Suprapubic skin (tissue), 4 donors: ENCODE measurements around the gene SLC16A1. TPM values are rescaled to one million over a fixed set of nuclear protein-coding genes. Genes with fewer than 3 reads are reported as not detected.

Experiments used
- DNase-seq, 2 donors: peaks; one replicate each; pipeline ENCODE4 v3.0.0-alpha.2; 2019; ENCODE audit warnings: low spot score in 2 of 2
- H3K27ac ChIP-seq: fragments of 200-600 bp; sonication (generic); one replicate; pipeline ENCODE4 v1.5.1; 2019
- H3K27me3 ChIP-seq: fragments of 200-600 bp; sonication (generic); one replicate; pipeline ENCODE4 v1.5.1; 2019
- H3K36me3 ChIP-seq: fragments of 200-600 bp; sonication (generic); one replicate; pipeline ENCODE4 v1.5.1; 2019
- H3K4me1 ChIP-seq: fragments of 200-600 bp; sonication (generic); one replicate; pipeline ENCODE4 v1.5.1; 2019
- H3K4me3 ChIP-seq: fragments of 200-600 bp; sonication (generic); one replicate; pipeline ENCODE4 v1.5.1; 2019; ENCODE audit warnings: mild to moderate bottlenecking
- H3K9me3 ChIP-seq: fragments of 200-600 bp; sonication (generic); one replicate; pipeline ENCODE4 v1.5.1; 2019
- CTCF ChIP-seq, 2 donors: fragments of 200-600 bp in 1 of 2; fragments of 450-650 bp in 1 of 2; sonication (generic) in 1 of 2; IDR thresholded peaks; one replicate each; pipeline ENCODE4 v1.5.1; 2016 to 2019; ENCODE audit warnings: antibody characterized with exemption in 2 of 2, mild to moderate bottlenecking in 1 of 2, moderate library complexity in 1 of 2
- EP300 ChIP-seq: sonication (generic); formaldehyde crosslinking; IDR thresholded peaks from one replicate; pipeline ENCODE4 v1.6.1; 2017; ENCODE audit warnings: antibody characterized with exemption
- POLR2A ChIP-seq, 2 donors: fragments of 450-650 bp; IDR thresholded peaks; one replicate each; pipeline ENCODE4 v1.6.1; 2017; ENCODE audit warnings: antibody characterized with exemption in 2 of 2, mild to moderate bottlenecking in 2 of 2, moderate library complexity in 2 of 2
- POLR2AphosphoS5 ChIP-seq, 3 donors: sonication (generic); formaldehyde crosslinking; IDR thresholded peaks; one replicate each; pipeline ENCODE4 v1.6.1; 2017; ENCODE audit warnings: antibody characterized with exemption in 3 of 3
- WGBS: methylation state at CpG from one replicate; pipeline ENCODE4 v1.1.5; 2018; 5-methylcytosine and 5-hydroxymethylcytosine counted together
- total RNA-seq, 4 donors: library from RNA; depleted of rRNA; stranded (reverse); fragments of >200 nt; gene quantifications; one replicate each; pipeline ENCODE4 v1.1.0, GENCODE V29; 2016

The SLC16A1 gene
- total RNA-seq, 4 donors from 2014 or later: 17.0 to 37.2 (median 21.9) TPM

GRCh38 chr1:112929979-112930378, 26.0 kb downstream of the SLC16A1 start:
- no peak for DNase-seq
- Histone ChIP-seq H3K9me3 (no peaks in the 10 kb centered on the region), H3K4me1 (peaks cover 5% of the 10 kb centered on the region), H3K4me3 (no peak overlapping the region), H3K36me3 (no peaks in the 10 kb centered on the region), H3K27me3 (no peaks in the 10 kb centered on the region), H3K27ac (no peak overlapping the region)
- no peak for TF ChIP-seq CTCF (IDR thresholded peaks at IDR 0.05)
- TF ChIP-seq EP300: no peak
- TF ChIP-seq POLR2A (IDR thresholded peaks at IDR 0.05): no peak
- no peak for TF ChIP-seq POLR2AphosphoS5 (IDR thresholded peaks at IDR 0.05)
- 84% methylated on average over 4 of the region's 4 CpGs for WGBS

GRCh38 chr1:112927462-112927990, 28.5 kb downstream of the SLC16A1 start:
- no peak for DNase-seq
- H3K27ac ChIP-seq: no peak overlapping the region
- TF ChIP-seq CTCF (IDR thresholded peaks at IDR 0.05) (no peak), POLR2AphosphoS5 (IDR thresholded peaks at IDR 0.05) (no peak), POLR2A (IDR thresholded peaks at IDR 0.05) (no peak)
- WGBS: 75% methylated on average over 2 of the region's 2 CpGs
- H3K9me3 ChIP-seq: no peaks in the 10 kb centered on the region
- H3K4me1 ChIP-seq: no peaks in the 10 kb centered on the region
- no peaks in the 10 kb centered on the region for H3K27me3 ChIP-seq
- H3K4me3 ChIP-seq: no peak overlapping the region
- H3K36me3 ChIP-seq: peaks cover 10% of the 10 kb centered on the region

- no peaks in the 10 kb centered on the region for H3K9me3 ChIP-seq
- TF ChIP-seq EP300: no peak
- no peak for TF ChIP-seq POLR2AphosphoS5 (IDR thresholded peaks at IDR 0.05)
- no peak for TF ChIP-seq POLR2A (IDR thresholded peaks at IDR 0.05)
- no peak for TF ChIP-seq CTCF (IDR thresholded peaks at IDR 0.05)
- H3K4me1 ChIP-seq: no peaks in the 10 kb centered on the region
- DNase-seq: no peak
- H3K27ac ChIP-seq: no peak overlapping the region
- no peaks in the 10 kb centered on the region for H3K27me3 ChIP-seq
- peaks cover 10% of the 10 kb centered on the region for H3K36me3 ChIP-seq
- WGBS: 93% methylated on average over 1 of the region's 1 CpG
- no peak overlapping the region for H3K4me3 ChIP-seq
These were observed 29.1 kb downstream of the SLC16A1 start for GRCh38 chr1:112926858-112927257.

GRCh38 chr1:112925015-112925414, 31.0 kb downstream of the SLC16A1 start:
- no peaks in the 10 kb centered on the region for H3K9me3 ChIP-seq
- no peaks in the 10 kb centered on the region for H3K27me3 ChIP-seq
- H3K27ac ChIP-seq: no peak overlapping the region
- DNase-seq: no peak
- H3K4me1 ChIP-seq: no peaks in the 10 kb centered on the region
- no peak overlapping the region for H3K4me3 ChIP-seq
- 80% methylated on average over 3 of the region's 3 CpGs for WGBS
- TF ChIP-seq POLR2A (IDR thresholded peaks at IDR 0.05) (no peak), POLR2AphosphoS5 (IDR thresholded peaks at IDR 0.05) (no peak), EP300 (no peak), CTCF (IDR thresholded peaks at IDR 0.05) (no peak)
- H3K36me3 ChIP-seq: peaks cover 10% of the 10 kb centered on the region

- no peak for TF ChIP-seq POLR2AphosphoS5 (IDR thresholded peaks at IDR 0.05)
- TF ChIP-seq POLR2A (IDR thresholded peaks at IDR 0.05): no peak
- no peak for TF ChIP-seq EP300
- TF ChIP-seq CTCF (IDR thresholded peaks at IDR 0.05): no peak
- Histone ChIP-seq H3K4me1 (no peaks in the 10 kb centered on the region), H3K27me3 (no peaks in the 10 kb centered on the region), H3K4me3 (no peak overlapping the region), H3K36me3 (peaks cover 10% of the 10 kb centered on the region), H3K9me3 (no peaks in the 10 kb centered on the region), H3K27ac (no peak overlapping the region)
- DNase-seq: no peak
- WGBS: 96% methylated on average over 9 of the region's 12 CpGs
These were observed 32.0 kb downstream of the SLC16A1 start for GRCh38 chr1:112923959-112924349.
